Stimulated activated effector memory CD8-positive, alpha-beta T cell treated with anti-CD3 and anti-CD28 coated beads, Interleukin-12 subunit alpha, Interleukin-12 subunit beta, amount 100 ng/mL, for 72 hours (primary cell): ENCODE results near the gene ARHGEF10L.
"Not testable (repeated sequence)": the region's sequence is repeated elsewhere in the genome, so short reads cannot be mapped to it uniquely, and the experiment has no call there.

ENCODE experiments used
- ATAC-seq: fragments of 150-1000 bp; cut with Tn5 transposase; 2 replicates; pipeline ENCODE4 v1.10.0; 2021
- DNase-seq, 2 donors: peaks; one replicate each; pipeline ENCODE4 v3.0.0; 2021 to 2022; ENCODE audit warnings: low spot score in 2 of 2
- H3K27ac Mint-ChIP-seq: one replicate; pipeline ENCODE4 v1.8.0; 2022; ENCODE audit warnings: mild to moderate bottlenecking, mixed read lengths
- H3K36me3 Mint-ChIP-seq: one replicate; pipeline ENCODE4 v1.8.0; 2022; ENCODE audit warnings: mild to moderate bottlenecking, mixed read lengths
- H3K4me1 Mint-ChIP-seq: one replicate; pipeline ENCODE4 v1.8.0; 2022; ENCODE audit warnings: mixed read lengths
- H3K4me3 Mint-ChIP-seq: one replicate; pipeline ENCODE4 v1.8.0; 2022; ENCODE audit warnings: mild to moderate bottlenecking, mixed read lengths
- H3K9me3 Mint-ChIP-seq: one replicate; pipeline ENCODE4 v1.8.0; 2022; ENCODE audit warnings: mixed read lengths

The ARHGEF10L gene

GRCh38 chr1:17744666-17745478, 205.4 kb downstream of the ARHGEF10L start:
- Mint-ChIP-seq H3K27ac (no peak overlapping the region), H3K36me3 (no peaks in the 10 kb centered on the region), H3K4me1 (no peaks in the 10 kb centered on the region)

GRCh38 chr1:17745479-17745955, 206.0 kb downstream of the ARHGEF10L start:
- ATAC-seq, result no peak
- DNase-seq, result no peak
- H3K36me3 Mint-ChIP-seq, result no peaks in the 10 kb centered on the region
- no peaks in the 10 kb centered on the region for H3K9me3 Mint-ChIP-seq
- no peaks in the 10 kb centered on the region for H3K4me1 Mint-ChIP-seq
- H3K4me3 Mint-ChIP-seq, result no peak overlapping the region
- H3K27ac Mint-ChIP-seq, result no peak overlapping the region

More at GRCh38 chr1:17744666-17745478, 205.4 kb downstream of the ARHGEF10L start:
- ATAC-seq, result no peak
- Mint-ChIP-seq H3K4me3 (no peak overlapping the region), H3K9me3 (no peaks in the 10 kb centered on the region)
- DNase-seq, result no peak

GRCh38 chr1:17746281-17746680, 206.8 kb downstream of the ARHGEF10L start:
- not testable (repeated sequence) for DNase-seq, H3K27ac Mint-ChIP-seq, H3K36me3 Mint-ChIP-seq, ATAC-seq, H3K9me3 Mint-ChIP-seq, H3K4me3 Mint-ChIP-seq, H3K4me1 Mint-ChIP-seq

- H3K9me3 Mint-ChIP-seq, result no peaks in the 10 kb centered on the region
- H3K27ac Mint-ChIP-seq, result no peak overlapping the region
- ATAC-seq (no peak), DNase-seq (no peak)
- no peaks in the 10 kb centered on the region for H3K4me1 Mint-ChIP-seq
- H3K4me3 Mint-ChIP-seq, result no peak overlapping the region
- no peaks in the 10 kb centered on the region for H3K36me3 Mint-ChIP-seq
These were observed 207.4 kb downstream of the ARHGEF10L start for GRCh38 chr1:17746920-17747319.
